Activated T-cell treated with anti-CD3 and anti-CD28 coated beads for 4 hours (primary cell): ENCODE data around the gene ZNF850.

Experiments used
- DNase-seq: peaks from one replicate; pipeline ENCODE4 v3.0.0-alpha.2; 2020

ZNF850 gene

DNA sequence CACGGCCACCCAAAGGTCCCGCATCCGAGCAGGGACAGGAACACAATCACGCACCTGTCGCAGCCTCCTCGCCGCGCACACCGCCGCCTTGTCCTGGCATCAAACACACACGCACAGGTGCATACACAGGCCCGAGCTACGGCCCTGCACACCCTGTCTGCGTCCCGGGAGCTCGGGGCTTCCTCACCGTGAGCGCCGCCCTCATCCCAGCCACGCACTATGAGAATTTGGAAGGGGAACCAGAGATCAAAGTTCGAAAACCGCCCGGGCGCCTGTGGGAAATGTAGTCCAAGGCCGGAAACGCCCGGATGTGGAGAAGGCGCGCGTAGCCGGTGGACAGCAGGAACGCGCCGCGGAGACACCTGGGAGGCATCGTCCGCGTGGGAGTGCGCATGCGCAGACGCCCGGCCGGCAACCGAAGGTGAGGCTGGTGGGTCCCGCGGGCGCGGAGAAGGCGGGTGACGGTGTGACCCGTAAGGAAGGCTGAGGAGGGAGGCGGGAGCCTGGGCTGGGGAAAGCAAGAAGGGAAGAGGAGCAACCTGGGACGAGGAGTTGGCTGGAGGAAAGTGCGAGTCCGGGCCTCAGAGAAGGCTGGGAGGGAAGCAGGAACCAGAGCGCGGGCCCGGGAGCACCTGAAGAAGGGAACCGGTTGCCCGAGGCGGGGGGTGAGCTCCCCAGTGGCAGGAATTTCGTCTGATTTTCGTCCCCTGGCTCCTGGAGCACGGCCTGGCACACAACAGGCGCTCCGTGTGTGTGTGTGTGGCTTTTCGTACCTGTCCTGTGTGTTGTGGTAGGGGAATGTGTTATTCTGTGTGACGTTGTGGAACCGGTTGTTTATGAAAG is 85.2 kb downstream of the ZNF850 start, which contains the start of gene ZNF567:
TSS of gene ZNF567 (plus strand) at position 399 of the 843 bp plus-strand sequence. CDS start 7,256 bp downstream, outside the sequence.
- DNase-seq = peak; percentile 97

DNA sequence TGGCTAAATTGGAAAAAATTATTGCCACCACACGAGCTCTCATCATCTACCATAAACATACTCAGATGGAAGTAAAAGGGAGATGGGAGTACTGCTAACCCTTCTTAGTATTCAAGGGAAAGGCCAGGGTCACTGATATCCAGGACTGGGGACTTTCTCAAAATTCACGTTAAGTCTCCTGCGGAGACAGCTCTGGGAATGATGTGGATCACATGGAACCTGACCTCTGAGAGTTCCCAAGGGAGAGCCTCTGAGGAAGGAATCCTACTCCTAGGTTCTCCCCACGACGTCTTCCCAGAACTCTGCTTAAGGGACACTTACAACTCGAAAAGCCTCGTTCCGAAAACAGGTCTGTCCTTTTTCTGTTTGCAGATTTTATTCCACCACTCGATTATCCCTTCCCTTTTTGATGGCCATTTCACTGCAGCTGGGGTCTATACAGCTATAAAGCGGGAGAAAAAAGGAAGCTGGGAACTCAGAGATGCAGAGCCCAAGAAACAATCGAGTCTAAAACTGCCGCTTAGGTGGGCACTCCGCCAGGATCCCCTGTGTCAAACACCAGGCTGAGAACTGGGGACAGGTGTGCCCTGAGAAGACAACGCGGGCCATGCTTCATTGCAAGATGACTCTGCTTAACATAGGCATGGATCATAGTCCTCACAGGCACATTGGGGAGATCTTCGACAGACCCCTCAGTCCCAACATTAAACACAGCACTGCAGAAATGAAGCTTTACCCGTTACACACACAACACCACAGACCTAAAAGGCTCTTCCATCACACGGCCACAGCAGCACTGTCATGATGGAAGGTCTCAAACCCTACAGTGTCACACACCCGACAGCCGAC is 86.0 kb downstream of the ZNF850 start:
- DNase-seq = no peak

DNA sequence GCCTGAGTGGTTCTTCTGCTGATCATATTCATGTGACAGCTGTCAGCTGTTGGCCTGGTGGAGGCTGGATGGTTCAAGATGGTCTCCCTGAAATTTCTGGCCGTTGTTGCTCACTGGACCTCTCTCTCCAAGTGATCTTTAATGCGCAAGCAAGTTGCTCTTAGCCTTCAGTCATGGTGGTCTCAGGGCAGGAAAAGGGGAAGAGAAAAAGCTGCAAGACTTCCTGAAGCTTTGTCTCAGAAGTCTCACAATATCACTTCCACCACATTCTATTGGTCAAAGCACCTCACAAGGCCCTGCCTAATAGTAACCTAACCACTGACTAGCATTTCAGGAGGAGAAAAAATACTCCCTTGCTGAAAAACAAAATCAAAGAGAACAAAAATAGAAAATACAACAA is 86.8 kb downstream of the ZNF850 start:
- no peak for DNase-seq

DNA sequence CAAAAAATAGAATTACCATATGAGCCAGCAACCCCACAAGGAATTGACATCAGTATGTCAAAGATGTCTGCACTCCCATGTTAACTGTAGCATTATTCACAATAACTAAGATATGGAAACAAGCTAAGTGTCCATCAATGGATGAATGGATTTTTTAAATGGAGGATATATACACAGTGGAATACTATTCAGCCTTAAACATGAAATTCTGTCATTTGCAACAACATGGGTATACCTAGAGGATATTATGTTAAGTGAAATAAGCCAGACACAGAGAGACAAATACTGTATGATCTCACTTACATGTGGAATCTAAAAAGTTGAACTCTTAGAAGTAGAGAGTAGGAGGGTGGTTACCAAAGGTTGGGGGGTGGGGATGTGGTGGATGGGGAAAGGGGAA is 93.2 kb downstream of the ZNF850 start:
- DNase-seq = no peak

DNA sequence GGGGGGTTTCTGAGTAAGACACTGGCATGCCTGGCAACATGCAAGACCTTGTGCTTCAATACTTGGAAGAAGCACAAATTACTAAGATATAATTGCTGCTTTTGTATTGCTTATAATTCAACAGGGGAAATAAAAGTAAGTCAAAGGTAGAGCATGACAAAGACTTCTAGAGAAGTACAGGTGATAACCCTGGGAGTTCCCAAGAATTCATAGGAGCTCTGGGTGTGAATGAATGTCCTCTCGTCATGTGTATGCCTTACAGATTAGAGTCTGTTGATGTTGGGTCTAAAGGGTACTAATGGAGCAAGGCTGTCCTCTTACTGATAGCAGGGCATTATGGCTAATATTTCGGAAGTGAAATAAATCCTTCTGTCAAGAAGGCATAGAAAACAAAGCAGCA is 98.4 kb downstream of the ZNF850 start:
- no peak for DNase-seq

DNA sequence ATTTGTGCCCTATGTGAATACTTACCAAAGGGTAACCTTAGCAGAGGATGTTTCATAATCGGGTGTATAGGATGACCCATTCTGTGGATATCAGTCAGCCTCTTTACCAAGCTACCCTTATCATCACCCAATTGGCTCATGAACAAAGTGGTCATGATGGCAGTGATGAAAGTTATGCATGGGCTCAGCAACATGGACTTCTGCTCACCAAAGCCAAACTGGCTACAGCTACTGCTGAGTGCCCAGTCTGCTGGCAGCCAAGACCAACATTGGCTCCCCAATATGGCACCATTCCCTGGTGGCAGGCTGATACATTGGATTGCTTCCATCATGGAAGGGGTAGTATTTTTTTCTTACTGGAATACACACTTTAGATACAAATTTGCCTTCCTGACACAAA is 100.2 kb downstream of the ZNF850 start:
- DNase-seq = no peak

DNA sequence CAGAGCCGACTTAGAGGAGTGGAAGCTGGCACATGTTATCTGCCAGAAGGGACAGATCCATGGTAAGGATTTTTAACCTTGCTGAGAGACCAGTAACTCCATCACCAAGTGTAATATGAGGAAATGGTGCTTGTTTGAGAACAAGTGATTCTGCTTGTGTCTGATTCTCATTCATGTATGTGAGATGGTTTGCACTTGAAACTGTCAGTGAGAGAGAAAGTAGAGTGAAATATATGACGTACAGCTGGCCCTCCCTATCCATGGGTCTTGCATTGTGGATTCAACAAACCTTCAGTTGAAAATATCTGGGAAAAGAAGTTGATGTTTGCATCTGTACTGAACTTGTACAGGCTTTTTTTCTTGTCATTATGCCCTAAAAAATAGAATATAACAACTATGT is 104.0 kb downstream of the ZNF850 start:
- DNase-seq = no peak

DNA sequence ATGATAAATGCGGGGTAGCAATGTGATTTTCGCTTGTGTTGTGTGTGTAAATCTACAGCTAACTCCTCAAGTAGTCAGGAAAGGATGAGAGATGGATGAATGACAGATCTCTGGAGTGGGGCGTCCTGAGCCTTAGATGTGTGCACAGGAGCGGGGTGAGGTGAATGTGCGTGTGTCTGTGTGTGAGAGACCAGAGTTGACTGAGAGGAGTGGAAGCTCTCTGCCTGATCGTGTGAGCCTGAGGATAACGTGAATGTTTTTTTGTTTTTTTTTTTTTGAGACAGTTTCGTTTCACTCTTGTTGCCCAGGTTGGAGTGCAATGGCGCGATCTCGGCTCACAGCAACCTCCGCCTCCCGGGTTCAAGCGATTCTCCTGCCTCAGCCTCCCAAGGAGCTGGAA is 106.8 kb downstream of the ZNF850 start:
- DNase-seq = no peak
